Stimulated activated CD4-positive, alpha-beta T cell treated with anti-CD3 and anti-CD28 coated beads, TNF-alpha, amount 100 ng/mL, for 48 hours (primary cell): Measurements from ENCODE around the gene TAB2.

Experiments
- DNase-seq, 3 donors: peaks; one replicate each; pipeline ENCODE4 v3.0.0-alpha.2; 2020; ENCODE audit warnings: low read depth in 3 of 3

Gene TAB2

GRCh38 chr6:149368065-149368464, 50.6 kb downstream of the TAB2 start:
- DNase-seq, result no peak

- no peak for DNase-seq
Observed at GRCh38 chr6:149371154-149371553, 53.6 kb downstream of the TAB2 start.

- DNase-seq, result no peak
Observed at GRCh38 chr6:149372062-149372461, 54.5 kb downstream of the TAB2 start.

GRCh38 chr6:149373511-149373910, 56.0 kb downstream of the TAB2 start:
- DNase-seq, result no peak

GRCh38 chr6:149379977-149380376, 62.5 kb downstream of the TAB2 start:
- DNase-seq, result no peak

- DNase-seq, result no peak
Observed at GRCh38 chr6:149380523-149380922, 63.0 kb downstream of the TAB2 start.

- DNase-seq, result no peak
Observed at GRCh38 chr6:149383371-149383770, 65.9 kb downstream of the TAB2 start.

GRCh38 chr6:149384464-149384863, 67.0 kb downstream of the TAB2 start:
- no peak for DNase-seq

- DNase-seq, result no peak
Observed at GRCh38 chr6:149385998-149386646, 68.6 kb downstream of the TAB2 start.

- DNase-seq, result no peak
Observed at GRCh38 chr6:149387779-149388512, 70.4 kb downstream of the TAB2 start.

GRCh38 chr6:149389509-149390297, 72.2 kb downstream of the TAB2 start:
- DNase-seq, result no peak

GRCh38 chr6:149392093-149392492, 74.6 kb downstream of the TAB2 start:
- no peak for DNase-seq

- DNase-seq, result no peak
Observed at GRCh38 chr6:149392535-149392934, 75.0 kb downstream of the TAB2 start.

- no peak for DNase-seq
Observed at GRCh38 chr6:149393002-149393679, 75.6 kb downstream of the TAB2 start.

- DNase-seq, result no peak
Observed at GRCh38 chr6:149395185-149395584, 77.7 kb downstream of the TAB2 start.

- no peak for DNase-seq
Observed at GRCh38 chr6:149397384-149397783, 79.9 kb downstream of the TAB2 start.

GRCh38 chr6:149400050-149400449, 82.5 kb downstream of the TAB2 start, which contains the start of gene SUMO4:
SUMO4 (plus strand) TSS chr6:149400262; CDS start chr6:149400392, 130 bp downstream.
- DNase-seq, result no peak

- DNase-seq, result no peak
Observed at GRCh38 chr6:149403534-149403933, 86.0 kb downstream of the TAB2 start.

GRCh38 chr6:149405823-149406765, 88.6 kb downstream of the TAB2 start:
- DNase-seq, result no peak

GRCh38 chr6:149409617-149410016, 92.1 kb downstream of the TAB2 start:
- no peak for DNase-seq

- no peak for DNase-seq
Observed at GRCh38 chr6:149410557-149410956, 93.0 kb downstream of the TAB2 start.
